HG02678 (cell line): ENCODE measurements around the gene BBOF1.
"Not testable (repeated sequence)": the region's sequence is repeated elsewhere in the genome, so short reads cannot be mapped to it uniquely, and the experiment has no call there.

Experiments used
- ATAC-seq: cut with Tn5 transposase; IDR thresholded peaks from one replicate; pipeline ENCODE4 v1.9.1; 2021; ENCODE audit warnings: mild to moderate bottlenecking, moderate library complexity; ENCODE audit not compliant: unreplicated experiment

Gene BBOF1

GRCh38 chr14:74085047-74085637, 66.0 kb downstream of the BBOF1 start:
- no peak for ATAC-seq

GRCh38 chr14:74085828-74086227, 66.7 kb downstream of the BBOF1 start:
- ATAC-seq: no peak

- ATAC-seq: no peak
Measured at GRCh38 chr14:74089251-74090020, 70.3 kb downstream of the BBOF1 start.

DNA sequence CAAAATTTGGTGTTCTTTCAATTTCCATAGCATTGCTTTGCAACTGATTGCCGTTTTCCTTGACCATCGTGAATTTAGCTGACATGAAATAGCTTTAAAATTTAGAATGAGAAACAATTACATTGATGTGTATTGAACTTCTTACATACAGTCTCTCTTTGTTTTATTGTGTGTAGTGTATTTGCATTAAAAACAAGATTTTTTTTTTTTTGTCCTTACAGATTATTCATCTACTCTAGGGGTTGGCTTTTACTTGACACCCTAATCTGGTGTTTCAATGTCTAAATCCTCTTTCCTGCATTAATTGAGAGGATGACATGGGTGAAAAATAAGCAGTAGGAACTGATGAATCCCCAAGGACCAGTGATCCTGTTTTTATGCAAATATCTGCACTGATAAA, 86.2 kb downstream of the BBOF1 start:
- no peak for ATAC-seq

- ATAC-seq: no peak
Measured at GRCh38 chr14:74109369-74109768, 90.2 kb downstream of the BBOF1 start.

GRCh38 chr14:74111395-74112216, 92.5 kb downstream of the BBOF1 start:
- ATAC-seq: not testable (repeated sequence)
